Esophagus squamous epithelium (tissue), 5 donors: ENCODE measurements around the gene AIFM2. TPM values are rescaled to one million over a fixed set of nuclear protein-coding genes. Genes with fewer than 3 reads are reported as not detected.
"Not testable (repeated sequence)": the region's sequence is repeated elsewhere in the genome, so short reads cannot be mapped to it uniquely, and the experiment has no call there.

ENCODE experiments used
- DNase-seq: peaks from one replicate; lab custom pipeline; 2025; lab: John Stamatoyannopoulos, UW
- H3K27ac ChIP-seq, 4 donors: fragments of 200-600 bp; sonication (generic); one replicate each; pipeline ENCODE4 v1.5.1; 2016 to 2019; ENCODE audit warnings: mild to moderate bottlenecking in 1 of 4
- H3K27me3 ChIP-seq, 4 donors: fragments of 200-600 bp; sonication (generic); 1 replicate in 3 of 4; 2 replicates in 1 of 4; pipeline versions ENCODE4 v1.5.1 to v1.6.0; 2017 to 2021; ENCODE audit warnings: antibody characterized with exemption in 1 of 4
- H3K36me3 ChIP-seq, 3 donors: fragments of 200-600 bp; sonication (generic); one replicate each; pipeline ENCODE4 v1.5.1; 2016 to 2019
- H3K4me1 ChIP-seq, 3 donors: fragments of 200-600 bp; sonication (generic); one replicate each; pipeline ENCODE4 v1.5.1; 2017 to 2019
- H3K4me3 ChIP-seq, 4 donors: fragments of 200-600 bp; sonication (generic); 1 replicate in 3 of 4; 2 replicates in 1 of 4; pipeline ENCODE4 v1.5.1; 2016 to 2019; ENCODE audit warnings: mild to moderate bottlenecking in 2 of 4, moderate library complexity in 1 of 4
- H3K9me3 ChIP-seq, 3 donors: fragments of 200-600 bp; sonication (generic); one replicate each; pipeline ENCODE4 v1.5.1; 2016 to 2019
- POLR2A ChIP-seq, 4 donors: fragments of 450-650 bp; IDR thresholded peaks; one replicate each; pipeline ENCODE4 v1.6.1; 2017; ENCODE audit warnings: antibody characterized with exemption in 4 of 4, mild to moderate bottlenecking in 4 of 4, moderate library complexity in 3 of 4
- WGBS, 2 donors: methylation state at CpG; one replicate each; pipeline ENCODE4 v1.1.5; 2018; 5-methylcytosine and 5-hydroxymethylcytosine counted together
- intact Hi-C: fragments of 100-400 bp; cut with DNase I; formaldehyde crosslinking; loops from one replicate; pipeline ENCODE4 v1.15.0; 2022
- total RNA-seq, 4 donors: library from RNA; depleted of rRNA; stranded (reverse); fragments of >200 nt; gene quantifications; one replicate each; pipeline ENCODE4 v1.1.0, GENCODE V29; 2016
- TF ChIP-seq, protein P1 (sequence below), 6 experiments: fragments of 450-650 bp in 4 of 6; fragments of 200-600 bp in 2 of 6; sonication (generic) in 2 of 6; IDR thresholded peaks; one replicate each; pipeline ENCODE4 v1.5.1; 2016 to 2019; ENCODE audit warnings: antibody characterized with exemption in 6 of 6, mild to moderate bottlenecking in 4 of 6, moderate library complexity in 4 of 6
- donor health status: DM: yes; HTN: yes; CAD: no.

AIFM2 gene
- total RNA-seq, 4 donors from 2014 or later: 4.9 to 13.4 (median 9.3) TPM

DNA sequence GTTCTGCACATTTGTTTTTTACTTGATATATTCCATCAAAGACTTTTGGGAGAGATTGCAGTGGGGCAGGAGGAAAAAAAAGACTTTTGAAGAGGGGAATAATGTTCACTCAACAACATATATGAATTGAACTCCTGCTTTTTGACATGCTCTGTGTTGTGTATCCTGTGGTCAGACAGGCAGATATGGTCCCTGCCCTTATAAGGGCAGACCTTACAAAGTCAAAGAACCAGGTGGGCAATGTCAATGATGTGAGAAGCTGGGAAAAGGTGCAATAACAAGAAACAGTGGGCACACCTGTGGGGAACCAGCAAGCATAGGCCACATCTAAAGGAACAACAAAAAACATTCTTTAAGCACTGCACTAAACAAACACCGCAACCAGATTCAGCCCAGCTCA lies 8.2 kb downstream of the AIFM2 start:
- 92% methylated on average over 1 of the region's 1 CpG for WGBS, 2 donors

DNA sequence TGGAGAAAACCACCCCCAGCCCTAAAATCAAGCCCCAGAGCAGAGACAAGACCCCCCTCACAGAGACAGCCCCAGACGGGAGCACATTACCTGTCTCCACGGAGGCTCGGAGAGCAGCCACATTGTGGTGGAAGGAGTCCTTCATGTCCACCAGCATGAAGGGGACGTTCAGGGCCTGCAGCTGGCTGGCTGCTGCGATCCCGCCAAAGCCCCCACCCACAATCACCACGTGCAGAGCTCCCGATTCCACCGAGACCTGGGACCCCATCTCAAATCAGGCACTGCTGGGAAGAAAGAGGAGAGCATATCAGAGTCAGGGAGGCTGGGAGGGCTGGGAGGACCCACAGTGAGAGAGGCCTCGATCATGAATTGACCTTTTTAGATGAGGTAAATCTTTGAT lies 8.8 kb downstream of the AIFM2 start:
- no peaks in the 10 kb centered on the region for H3K27me3 ChIP-seq
- no peaks in the 10 kb centered on the region for H3K9me3 ChIP-seq
- intact Hi-C loops: no loop called here
- peak overlapping the region in 2 of 4 donors; percentile 18 to 32 for H3K27ac ChIP-seq
- no peak for DNase-seq
- no peak for TF ChIP-seq POLR2A (IDR thresholded peaks at IDR 0.05)
- TF ChIP-seq, protein P1, sequence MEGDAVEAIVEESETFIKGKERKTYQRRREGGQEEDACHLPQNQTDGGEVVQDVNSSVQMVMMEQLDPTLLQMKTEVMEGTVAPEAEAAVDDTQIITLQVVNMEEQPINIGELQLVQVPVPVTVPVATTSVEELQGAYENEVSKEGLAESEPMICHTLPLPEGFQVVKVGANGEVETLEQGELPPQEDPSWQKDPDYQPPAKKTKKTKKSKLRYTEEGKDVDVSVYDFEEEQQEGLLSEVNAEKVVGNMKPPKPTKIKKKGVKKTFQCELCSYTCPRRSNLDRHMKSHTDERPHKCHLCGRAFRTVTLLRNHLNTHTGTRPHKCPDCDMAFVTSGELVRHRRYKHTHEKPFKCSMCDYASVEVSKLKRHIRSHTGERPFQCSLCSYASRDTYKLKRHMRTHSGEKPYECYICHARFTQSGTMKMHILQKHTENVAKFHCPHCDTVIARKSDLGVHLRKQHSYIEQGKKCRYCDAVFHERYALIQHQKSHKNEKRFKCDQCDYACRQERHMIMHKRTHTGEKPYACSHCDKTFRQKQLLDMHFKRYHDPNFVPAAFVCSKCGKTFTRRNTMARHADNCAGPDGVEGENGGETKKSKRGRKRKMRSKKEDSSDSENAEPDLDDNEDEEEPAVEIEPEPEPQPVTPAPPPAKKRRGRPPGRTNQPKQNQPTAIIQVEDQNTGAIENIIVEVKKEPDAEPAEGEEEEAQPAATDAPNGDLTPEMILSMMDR (IDR thresholded peaks at IDR 0.05): no peak
- peaks cover 0 to 40% (median 5%) of the 10 kb centered on the region in 3 donors for H3K4me1 ChIP-seq
- H3K36me3 ChIP-seq: peaks cover 0 to 50% (median 0%) of the 10 kb centered on the region in 3 donors
- WGBS, 2 donors: 53 to 90% methylated on average over 2 to 10 of the region's 10 CpGs
- no peak overlapping the region for H3K4me3 ChIP-seq

More for the DNA sequence above, 8.2 kb downstream of the AIFM2 start:
- peaks cover 0 to 46% (median 0%) of the 10 kb centered on the region in 3 donors for H3K36me3 ChIP-seq
- H3K27me3 ChIP-seq: no peaks in the 10 kb centered on the region
- H3K4me3 ChIP-seq: no peak overlapping the region
- peak overlapping the region in 1 of 4 donors; percentile 37 for H3K27ac ChIP-seq
- peaks cover 0 to 35% (median 5%) of the 10 kb centered on the region in 3 donors for H3K4me1 ChIP-seq
- intact Hi-C loops: no loop called here
- TF ChIP-seq, protein P1 (IDR thresholded peaks at IDR 0.05): no peak
- no peak for TF ChIP-seq POLR2A (IDR thresholded peaks at IDR 0.05)
- DNase-seq: no peak
- no peaks in the 10 kb centered on the region for H3K9me3 ChIP-seq

DNA sequence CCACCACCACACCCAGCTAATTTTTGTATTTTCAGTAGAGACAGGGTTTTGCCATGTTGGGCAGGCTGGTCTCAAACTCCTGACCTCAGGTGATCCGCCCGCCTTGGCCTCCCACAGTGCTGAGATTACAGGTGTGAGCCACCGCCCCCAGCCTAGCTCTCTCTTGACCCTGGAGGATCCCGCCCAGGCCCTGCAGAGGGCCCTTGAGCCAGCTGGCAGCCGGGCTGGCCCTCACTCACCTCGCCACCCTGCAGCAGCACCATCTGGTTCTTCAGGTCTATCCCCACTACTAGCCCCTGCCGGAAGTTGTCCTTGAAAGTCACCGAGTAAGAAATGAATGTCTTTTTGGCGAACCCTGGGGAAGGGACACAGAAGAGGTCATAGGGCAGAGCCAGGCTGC lies 9.5 kb downstream of the AIFM2 start:
- intact Hi-C loops, H3K9me3 ChIP-seq, H3K27me3 ChIP-seq, H3K4me3 ChIP-seq, DNase-seq: not testable (repeated sequence)
- peak overlapping the region in 2 of 4 donors; percentile 32 to 34 for H3K27ac ChIP-seq
- peaks cover 0 to 40% (median 5%) of the 10 kb centered on the region in 3 donors for H3K4me1 ChIP-seq
- WGBS, 2 donors: 89 to 95% methylated on average over 5 to 8 of the region's 9 CpGs
- H3K36me3 ChIP-seq: peaks cover 0 to 47% (median 0%) of the 10 kb centered on the region in 3 donors

DNA sequence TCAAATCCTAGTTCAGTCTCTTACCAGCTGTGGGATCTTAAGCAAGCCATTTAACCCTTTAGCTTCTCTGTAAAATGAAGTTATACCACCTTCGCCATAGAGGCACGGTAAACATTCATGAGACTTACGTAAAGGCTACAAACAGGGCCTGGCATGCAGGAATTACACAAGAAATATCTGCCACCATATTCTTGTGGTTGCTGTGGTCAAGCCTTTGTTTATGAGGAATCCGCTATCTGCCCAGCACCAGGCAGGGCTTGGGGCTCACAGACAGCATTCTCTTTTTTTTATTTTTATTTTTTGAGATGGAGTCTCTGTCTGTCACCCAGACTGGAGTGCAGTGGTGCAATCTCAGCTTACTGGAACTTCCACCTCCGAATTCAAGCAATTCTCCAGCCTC lies 9.9 kb downstream of the AIFM2 start:
- Histone ChIP-seq H3K27me3 (no peaks in the 10 kb centered on the region), H3K36me3 (peaks cover 0 to 47% (median under 1%) of the 10 kb centered on the region in 3 donors), H3K9me3 (no peaks in the 10 kb centered on the region), H3K27ac (peak overlapping the region in 2 of 4 donors; percentile 9 to 34), H3K4me1 (peaks cover 0 to 40% (median 5%) of the 10 kb centered on the region in 3 donors), H3K4me3 (no peak overlapping the region)
- intact Hi-C loops: no loop called here
- 84 to 98% methylated on average over 5 of the region's 5 CpGs for WGBS, 2 donors
- TF ChIP-seq POLR2A (IDR thresholded peaks at IDR 0.05): no peak
- TF ChIP-seq, protein P1 (IDR thresholded peaks at IDR 0.05): no peak
- DNase-seq: no peak

DNA sequence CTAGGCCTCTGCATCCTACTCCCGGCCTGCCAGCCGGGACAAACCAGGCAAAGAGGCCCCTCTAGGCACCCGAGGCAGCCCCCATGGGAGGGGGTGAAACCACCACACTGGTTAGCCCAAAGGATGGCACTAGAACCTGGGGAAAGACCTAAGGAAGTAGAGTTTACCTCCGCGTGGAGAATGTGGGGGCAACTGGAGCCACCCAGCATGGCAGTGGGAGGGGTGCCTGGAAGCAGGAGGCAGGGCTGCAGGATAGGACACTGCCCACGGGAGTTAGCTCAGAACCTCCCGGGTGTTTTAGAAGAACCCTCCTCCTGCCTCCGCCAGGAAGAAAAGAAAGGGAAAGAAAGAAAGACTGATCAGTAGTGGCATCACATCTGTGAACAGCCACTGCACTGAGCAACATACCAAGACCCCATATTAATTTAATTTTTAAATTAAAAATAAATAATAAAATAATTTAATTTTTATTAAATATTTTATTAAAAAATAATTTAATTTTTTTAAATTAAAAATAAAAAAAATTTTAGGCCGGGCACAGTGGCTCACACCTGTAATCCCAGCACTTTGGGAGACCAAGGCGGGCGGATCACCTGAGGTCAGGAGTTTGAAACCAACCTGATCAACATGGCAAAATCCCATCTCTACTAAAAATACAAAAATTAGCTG lies 11.2 kb downstream of the AIFM2 start:
- H3K4me1 ChIP-seq: peaks cover 0 to 42% (median 5%) of the 10 kb centered on the region in 3 donors
- peak overlapping the region in 2 of 4 donors; percentile 47 to 65 for H3K27ac ChIP-seq
- H3K4me3 ChIP-seq: no peak overlapping the region
- DNase-seq: no peak
- H3K36me3 ChIP-seq: peaks cover 0 to 55% (median 9%) of the 10 kb centered on the region in 3 donors
- 68 to 80% methylated on average over 11 of the region's 11 CpGs for WGBS, 2 donors
- intact Hi-C loops: no loop called here
- TF ChIP-seq, protein P1 (IDR thresholded peaks at IDR 0.05): no peak
- TF ChIP-seq POLR2A (IDR thresholded peaks at IDR 0.05): no peak
- H3K27me3 ChIP-seq: no peaks in the 10 kb centered on the region
- H3K9me3 ChIP-seq: no peaks in the 10 kb centered on the region
